Ascending aorta (tissue), 2 donors: ENCODE measurements around the gene GRM7. TPM values are rescaled to one million over a fixed set of nuclear protein-coding genes. Genes with fewer than 3 reads are reported as not detected.

Experiments
- DNase-seq, 2 donors: peaks; one replicate each; pipeline ENCODE4 v3.0.0-alpha.2; 2019; ENCODE audit warnings: low spot score in 2 of 2
- H3K27ac ChIP-seq, 2 donors: fragments of 200-600 bp; sonication (generic); one replicate each; pipeline ENCODE4 v1.5.1; 2016 to 2017; ENCODE audit warnings: mild to moderate bottlenecking in 1 of 2
- H3K27me3 ChIP-seq: fragments of 200-600 bp; sonication (generic); one replicate; pipeline ENCODE4 v1.5.1; 2017
- H3K36me3 ChIP-seq, 2 donors: fragments of 200-600 bp; sonication (generic); one replicate each; pipeline ENCODE4 v1.5.1; 2016
- H3K4me1 ChIP-seq, 2 donors: fragments of 200-600 bp; sonication (generic); one replicate each; pipeline ENCODE4 v1.5.1; 2016 to 2017; ENCODE audit warnings: mild to moderate bottlenecking in 1 of 2
- H3K4me3 ChIP-seq, 2 donors: fragments of 200-600 bp; sonication (generic); one replicate each; pipeline ENCODE4 v1.5.1; 2016 to 2017; ENCODE audit warnings: mild to moderate bottlenecking in 1 of 2
- H3K9me3 ChIP-seq, 2 donors: fragments of 200-600 bp; sonication (generic); one replicate each; pipeline ENCODE4 v1.5.1; 2016
- intact Hi-C: fragments of 100-400 bp; cut with DNase I; formaldehyde crosslinking; loops from one replicate; pipeline ENCODE4 v1.15.1; 2023
- total RNA-seq: library from RNA; depleted of rRNA; stranded (reverse); fragments of >200 nt; gene quantifications from one replicate; pipeline ENCODE4 v1.1.0, GENCODE V29; 2016
- TF ChIP-seq, protein P1 (sequence below), 3 experiments: fragments of 200-600 bp in 2 of 3; fragments of 450-650 bp in 1 of 3; sonication (generic) in 2 of 3; IDR thresholded peaks; one replicate each; pipeline ENCODE4 v1.5.1; 2016 to 2019; ENCODE audit warnings: antibody characterized with exemption in 3 of 3, mild to moderate bottlenecking in 1 of 3, moderate library complexity in 1 of 3

Gene GRM7
- total RNA-seq, 1 donor from 2014 or later: 4.8 TPM

DNA sequence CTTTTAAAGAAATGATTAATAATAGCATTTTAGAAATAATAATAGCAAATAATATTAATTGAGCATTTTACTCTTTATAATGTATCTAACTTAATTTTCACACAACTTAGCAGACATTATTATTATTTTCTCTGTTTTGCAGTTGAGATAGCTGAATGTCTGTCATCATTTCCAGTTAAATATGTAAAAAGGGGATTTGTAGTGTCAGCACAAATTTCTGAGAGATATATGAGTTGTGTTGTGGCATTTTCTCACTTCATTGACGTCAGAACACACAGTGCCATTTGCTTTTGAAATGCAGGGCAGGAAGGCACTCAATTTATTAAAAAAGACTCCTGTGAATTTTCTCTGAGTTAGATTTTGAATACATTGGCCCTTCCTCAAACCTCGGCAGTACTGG is 111.0 kb downstream of the GRM7 start:
- DNase-seq: no peak
- TF ChIP-seq, protein P1, sequence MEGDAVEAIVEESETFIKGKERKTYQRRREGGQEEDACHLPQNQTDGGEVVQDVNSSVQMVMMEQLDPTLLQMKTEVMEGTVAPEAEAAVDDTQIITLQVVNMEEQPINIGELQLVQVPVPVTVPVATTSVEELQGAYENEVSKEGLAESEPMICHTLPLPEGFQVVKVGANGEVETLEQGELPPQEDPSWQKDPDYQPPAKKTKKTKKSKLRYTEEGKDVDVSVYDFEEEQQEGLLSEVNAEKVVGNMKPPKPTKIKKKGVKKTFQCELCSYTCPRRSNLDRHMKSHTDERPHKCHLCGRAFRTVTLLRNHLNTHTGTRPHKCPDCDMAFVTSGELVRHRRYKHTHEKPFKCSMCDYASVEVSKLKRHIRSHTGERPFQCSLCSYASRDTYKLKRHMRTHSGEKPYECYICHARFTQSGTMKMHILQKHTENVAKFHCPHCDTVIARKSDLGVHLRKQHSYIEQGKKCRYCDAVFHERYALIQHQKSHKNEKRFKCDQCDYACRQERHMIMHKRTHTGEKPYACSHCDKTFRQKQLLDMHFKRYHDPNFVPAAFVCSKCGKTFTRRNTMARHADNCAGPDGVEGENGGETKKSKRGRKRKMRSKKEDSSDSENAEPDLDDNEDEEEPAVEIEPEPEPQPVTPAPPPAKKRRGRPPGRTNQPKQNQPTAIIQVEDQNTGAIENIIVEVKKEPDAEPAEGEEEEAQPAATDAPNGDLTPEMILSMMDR (IDR thresholded peaks at IDR 0.05): no peak
- Histone ChIP-seq H3K4me1 (no peaks in the 10 kb centered on the region), H3K9me3 (no peaks in the 10 kb centered on the region), H3K36me3 (no peaks in the 10 kb centered on the region), H3K27me3 (no peaks in the 10 kb centered on the region), H3K27ac (no peak overlapping the region), H3K4me3 (no peak overlapping the region)
- intact Hi-C loops: no loop called here

DNA sequence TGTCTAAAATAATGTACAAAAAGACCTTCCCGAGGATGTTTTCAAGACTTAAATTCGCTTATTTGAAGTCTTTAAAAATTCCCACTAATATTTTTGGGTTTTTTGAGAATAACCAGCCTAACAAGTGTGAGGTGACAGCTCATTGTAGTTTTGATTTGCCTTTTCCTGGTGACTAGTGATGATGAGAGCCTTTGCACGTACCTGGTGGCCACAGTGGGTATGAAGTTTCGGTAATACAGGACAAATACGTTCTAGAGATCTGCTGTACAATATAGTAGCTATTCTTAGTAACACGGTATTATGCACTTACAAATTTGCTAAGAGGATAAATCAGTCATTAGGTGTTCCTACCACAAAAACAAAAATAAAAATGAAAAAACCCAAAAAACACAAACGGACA is 124.9 kb downstream of the GRM7 start:
- Histone ChIP-seq H3K27me3 (no peaks in the 10 kb centered on the region), H3K27ac (no peak overlapping the region), H3K36me3 (no peaks in the 10 kb centered on the region), H3K9me3 (no peaks in the 10 kb centered on the region), H3K4me3 (no peak overlapping the region), H3K4me1 (no peaks in the 10 kb centered on the region)
- no peak for DNase-seq
- intact Hi-C loops: no loop called here
- TF ChIP-seq, protein P1 (IDR thresholded peaks at IDR 0.05): no peak

DNA sequence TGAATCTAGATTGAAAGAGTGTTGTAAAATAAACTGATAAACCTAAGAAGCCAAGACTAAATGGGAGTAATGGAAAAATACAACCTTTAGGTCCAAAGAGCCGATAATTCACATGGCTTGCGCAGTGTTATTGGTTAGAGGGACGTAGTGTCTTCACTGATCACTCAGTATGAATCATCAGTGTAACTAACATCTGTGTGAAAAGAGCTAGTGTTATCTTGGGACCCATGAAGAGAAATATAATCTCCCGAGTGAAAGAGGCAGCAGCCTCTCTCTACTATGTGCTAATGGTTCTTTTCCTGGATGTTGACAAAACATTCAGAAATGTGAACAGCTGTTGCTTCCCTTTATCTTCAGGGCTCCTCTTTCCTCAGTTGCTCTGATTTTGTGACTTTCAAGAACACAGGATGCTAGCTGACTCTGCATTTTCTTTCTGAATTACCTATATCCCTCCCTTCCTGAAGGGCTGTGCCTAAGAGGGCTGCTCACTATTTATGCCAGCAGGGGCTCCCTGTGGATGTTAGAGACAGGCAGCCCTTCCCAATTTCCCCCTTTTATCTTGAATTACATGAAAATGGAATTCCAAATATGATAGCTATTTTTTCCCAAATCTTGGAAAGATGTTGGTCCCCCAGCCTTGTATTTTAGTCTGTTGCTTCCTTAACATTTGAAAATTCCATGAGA is 128.8 kb downstream of the GRM7 start:
- Histone ChIP-seq H3K4me1 (no peaks in the 10 kb centered on the region), H3K4me3 (no peak overlapping the region), H3K27me3 (no peaks in the 10 kb centered on the region), H3K27ac (no peak overlapping the region), H3K36me3 (no peaks in the 10 kb centered on the region), H3K9me3 (no peaks in the 10 kb centered on the region)
- TF ChIP-seq, protein P1 (IDR thresholded peaks at IDR 0.05): no peak
- intact Hi-C loops: no loop called here
- no peak for DNase-seq

DNA sequence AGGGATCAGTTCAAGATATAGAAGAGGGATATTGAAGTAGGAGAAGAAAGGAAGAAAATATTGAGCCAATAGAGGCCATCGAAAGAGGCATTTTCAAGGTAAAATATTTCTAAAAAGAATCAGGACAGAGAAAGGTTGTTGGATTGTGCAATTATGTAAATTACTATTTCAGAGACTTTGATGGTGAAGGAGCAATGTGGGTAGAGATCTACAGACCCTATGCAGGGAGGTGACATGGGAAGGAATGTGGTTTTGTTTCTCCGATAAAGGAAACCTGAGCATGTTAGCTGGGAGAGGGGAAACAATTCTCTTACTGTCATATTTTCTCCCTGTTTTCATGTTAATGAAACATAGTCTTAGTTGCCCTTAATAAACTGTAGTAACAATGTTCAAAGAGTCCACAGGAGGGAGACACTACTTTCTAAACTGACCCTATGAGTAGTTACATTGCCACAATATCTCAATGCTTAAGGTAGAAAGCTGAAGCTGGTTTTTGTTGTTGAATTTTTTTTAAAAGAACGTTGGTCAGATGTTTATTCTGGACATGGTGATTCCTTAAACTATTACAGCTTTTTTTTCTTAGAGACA is 133.3 kb downstream of the GRM7 start:
- H3K9me3 ChIP-seq: no peaks in the 10 kb centered on the region
- no peaks in the 10 kb centered on the region for H3K4me1 ChIP-seq
- DNase-seq: no peak
- intact Hi-C loops: no loop called here
- TF ChIP-seq, protein P1 (IDR thresholded peaks at IDR 0.05): no peak
- no peak overlapping the region for H3K27ac ChIP-seq
- no peak overlapping the region for H3K4me3 ChIP-seq
- no peaks in the 10 kb centered on the region for H3K36me3 ChIP-seq
- H3K27me3 ChIP-seq: no peaks in the 10 kb centered on the region

DNA sequence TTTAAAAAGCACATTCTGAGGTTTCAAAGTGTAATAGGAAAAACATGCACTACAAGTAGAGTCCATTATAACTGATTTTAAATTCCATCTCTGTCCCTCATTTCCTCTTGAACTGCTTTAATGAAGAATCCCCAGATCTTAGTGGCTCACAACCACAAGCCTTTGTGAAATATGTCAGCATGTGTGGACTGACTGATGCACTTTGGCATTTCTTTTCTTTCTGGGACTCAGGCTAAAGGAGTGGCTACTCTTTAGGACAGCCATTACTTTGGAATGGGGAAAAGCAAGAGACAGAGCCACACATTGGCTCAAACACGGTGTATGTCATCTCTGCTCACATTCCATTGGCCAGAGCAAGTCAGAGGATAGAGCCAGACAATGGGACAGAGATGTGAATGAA is 139.6 kb downstream of the GRM7 start:
- Histone ChIP-seq H3K9me3 (no peaks in the 10 kb centered on the region), H3K4me3 (no peak overlapping the region), H3K27ac (no peak overlapping the region), H3K36me3 (no peaks in the 10 kb centered on the region), H3K4me1 (no peaks in the 10 kb centered on the region), H3K27me3 (no peaks in the 10 kb centered on the region)
- no peak for DNase-seq
- TF ChIP-seq, protein P1 (IDR thresholded peaks at IDR 0.05): no peak
- intact Hi-C loops: no loop called here
